Activated T-helper 1 cell treated with Interleukin-2 at 50 U/mL for 16 hours (primary cell): ENCODE results near the gene FGGY.

Experiments used
- DNase-seq: peaks from one replicate; pipeline ENCODE4 v3.0.0-alpha.2; 2020; ENCODE audit warnings: low read depth

FGGY gene

GRCh38 chr1:59768792-59769735 is 472.2 kb downstream of the FGGY start:
- DNase-seq: no peak

- DNase-seq: no peak
These were observed 472.8 kb downstream of the FGGY start for GRCh38 chr1:59769736-59770095.

- no peak for DNase-seq
These were observed 474.5 kb downstream of the FGGY start for GRCh38 chr1:59771361-59771760.

GRCh38 chr1:59775480-59775879 is 478.6 kb downstream of the FGGY start:
- no peak for DNase-seq

- DNase-seq: no peak
These were observed 480.3 kb downstream of the FGGY start for GRCh38 chr1:59776960-59777852.

GRCh38 chr1:59779949-59780348 is 483.1 kb downstream of the FGGY start:
- no peak for DNase-seq

GRCh38 chr1:59788825-59789224 is 491.9 kb downstream of the FGGY start:
- DNase-seq: no peak

- no peak for DNase-seq
These were observed 501.7 kb downstream of the FGGY start for GRCh38 chr1:59798600-59798999.

GRCh38 chr1:59803458-59804038 is 506.7 kb downstream of the FGGY start:
- no peak for DNase-seq

GRCh38 chr1:59804301-59804700 is 507.4 kb downstream of the FGGY start:
- no peak for DNase-seq

GRCh38 chr1:59805554-59805953 is 508.7 kb downstream of the FGGY start:
- DNase-seq: no peak
